ENCODE results near the gene LYSMD2.

LYSMD2 gene

DNA sequence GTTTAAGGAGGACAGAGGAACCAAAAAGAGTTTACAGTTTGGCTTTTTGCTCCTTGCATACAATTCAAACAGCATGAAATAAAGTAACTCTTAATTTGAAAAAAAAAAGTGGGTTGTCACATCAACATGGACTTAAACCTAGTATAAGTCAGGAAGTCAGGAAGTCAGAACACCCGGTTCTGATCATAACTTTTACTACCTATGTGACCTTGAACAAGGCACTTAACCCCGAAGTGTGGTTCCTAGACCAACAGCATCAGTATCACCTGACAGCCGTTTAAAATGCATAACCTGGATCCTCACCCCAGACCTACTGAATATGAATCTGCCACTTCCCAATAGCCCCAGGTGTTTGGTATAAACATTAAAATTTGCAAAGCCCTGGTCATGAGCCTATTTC is 18.7 kb downstream of the LYSMD2 start:
- no peak for DNase-seq

DNA sequence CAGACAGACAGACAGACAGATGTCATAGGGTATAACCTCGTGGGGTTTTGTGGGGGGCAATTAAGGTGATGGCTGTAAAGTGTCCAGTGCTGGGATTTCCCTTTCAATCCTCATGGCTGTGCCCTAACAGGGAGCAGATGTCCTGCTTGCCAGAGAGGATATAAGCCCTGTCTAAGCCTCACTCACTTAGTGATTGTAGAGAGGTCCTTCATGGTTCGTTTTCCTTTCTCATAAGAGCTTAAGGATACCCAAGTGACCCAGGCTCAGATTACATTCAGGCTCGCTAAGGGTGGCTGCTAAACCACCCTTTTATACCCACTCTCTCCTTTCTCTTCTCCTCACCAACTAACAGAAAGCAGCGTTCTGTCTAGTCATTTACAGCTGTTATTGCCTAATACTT is 19.2 kb downstream of the LYSMD2 start:
- no peak for DNase-seq

DNA sequence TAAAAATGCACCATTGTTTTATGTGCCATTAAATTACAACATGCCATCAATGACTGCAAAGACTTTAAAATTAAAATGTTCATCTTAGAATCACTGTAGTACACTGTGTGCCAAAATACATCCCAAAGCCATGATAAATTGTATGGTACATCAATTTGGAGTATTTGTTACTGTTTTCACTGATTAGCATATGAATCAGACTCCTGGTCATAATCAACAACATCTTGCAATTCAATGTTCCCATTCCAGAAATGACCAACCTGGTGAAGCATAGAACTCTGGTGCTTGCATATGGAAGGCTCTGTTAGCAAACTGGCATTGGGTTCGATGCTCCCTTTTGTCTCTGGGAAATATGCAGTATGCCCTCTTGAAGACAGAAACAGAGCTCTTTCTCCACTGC is 22.5 kb downstream of the LYSMD2 start:
- DNase-seq: no peak

DNA sequence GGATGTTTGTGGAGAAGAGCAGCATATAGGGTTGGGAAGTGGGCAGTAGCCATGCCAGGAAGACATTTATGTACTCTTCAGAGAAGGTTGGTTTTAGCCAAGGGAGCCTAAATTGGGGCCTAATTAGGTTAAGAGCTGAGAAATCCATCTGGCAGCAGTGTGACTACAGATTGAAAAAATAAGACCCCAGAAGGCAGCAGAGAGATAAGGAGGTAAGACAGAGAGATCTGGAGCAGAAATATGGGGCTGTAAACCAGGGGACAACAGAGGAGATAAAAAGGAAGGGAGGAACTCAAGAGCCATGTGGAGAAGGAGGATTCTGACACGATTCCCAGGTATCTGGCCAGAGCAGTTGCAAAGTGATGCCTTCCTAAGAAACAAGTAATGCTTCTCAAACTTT is 23.3 kb downstream of the LYSMD2 start:
- no peak for DNase-seq

DNA sequence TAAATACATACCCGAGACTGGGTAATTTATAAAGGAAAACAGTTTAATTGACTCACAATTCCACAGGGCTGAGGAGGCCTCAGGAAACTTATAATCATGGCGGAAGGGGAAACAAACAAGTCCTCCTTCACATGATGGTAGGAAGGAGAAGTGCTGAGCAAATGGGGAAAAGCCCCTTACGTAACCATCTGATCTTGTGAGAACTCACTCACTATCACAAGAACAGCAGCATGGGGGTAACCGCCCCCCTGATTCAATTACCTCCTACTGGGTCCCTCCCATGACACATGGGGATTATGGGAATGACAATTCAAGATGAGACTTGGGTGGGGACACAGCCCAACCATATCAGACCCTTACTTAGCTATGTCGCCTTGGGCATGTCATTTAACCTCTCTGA is 28.4 kb downstream of the LYSMD2 start:
- DNase-seq: no peak

DNA sequence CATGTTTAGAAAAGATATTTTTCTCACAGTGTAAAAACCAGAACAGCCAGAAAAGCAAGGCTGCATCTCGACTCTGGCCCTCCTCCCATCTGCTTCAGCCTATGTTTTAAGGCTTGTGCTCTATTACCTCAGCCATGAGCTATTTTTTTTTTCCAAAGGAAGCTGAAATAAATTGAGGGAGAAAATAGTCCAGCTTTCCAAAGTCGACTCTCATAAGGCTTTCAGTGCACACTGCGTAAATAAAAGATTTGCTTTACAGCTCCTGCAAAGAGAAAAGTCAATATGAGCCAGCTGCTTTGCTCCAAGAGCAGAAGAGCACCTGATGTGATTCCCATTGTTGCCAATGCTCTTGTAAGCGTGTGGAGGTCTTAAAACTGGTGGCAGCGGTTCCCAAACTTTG is 29.4 kb downstream of the LYSMD2 start:
- DNase-seq: no peak

DNA sequence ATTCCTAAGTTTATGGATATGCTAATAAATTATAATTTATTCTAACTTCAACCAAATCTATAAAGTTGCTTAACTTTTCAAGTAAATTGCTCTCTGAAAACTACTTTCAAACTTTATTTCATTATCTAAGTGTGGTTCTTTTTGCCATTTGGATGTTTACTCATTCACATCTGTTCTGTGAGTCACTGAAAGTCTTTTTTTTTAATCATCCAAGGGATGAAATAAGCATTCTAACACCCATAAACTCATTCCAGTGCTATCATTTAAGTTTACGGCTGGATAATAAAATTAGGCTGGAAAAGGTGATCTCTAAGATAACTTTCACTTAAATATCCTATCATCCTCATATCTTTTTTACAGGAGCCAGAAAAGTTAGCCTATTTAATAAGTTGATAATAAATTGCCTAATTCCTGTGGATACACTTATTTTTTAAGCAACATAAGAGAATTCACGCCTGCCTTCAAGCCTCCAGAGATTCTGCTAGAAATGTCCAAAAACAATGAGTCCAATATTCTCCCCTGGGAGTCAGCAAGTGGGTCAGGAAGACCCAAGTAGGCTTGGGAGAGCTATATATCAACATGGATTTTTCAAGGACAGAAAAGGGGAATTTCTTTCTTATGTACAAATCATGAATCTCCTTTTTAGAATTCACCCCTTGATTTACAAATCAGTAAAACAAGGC is 30.4 kb downstream of the LYSMD2 start:
- no peak for DNase-seq

DNA sequence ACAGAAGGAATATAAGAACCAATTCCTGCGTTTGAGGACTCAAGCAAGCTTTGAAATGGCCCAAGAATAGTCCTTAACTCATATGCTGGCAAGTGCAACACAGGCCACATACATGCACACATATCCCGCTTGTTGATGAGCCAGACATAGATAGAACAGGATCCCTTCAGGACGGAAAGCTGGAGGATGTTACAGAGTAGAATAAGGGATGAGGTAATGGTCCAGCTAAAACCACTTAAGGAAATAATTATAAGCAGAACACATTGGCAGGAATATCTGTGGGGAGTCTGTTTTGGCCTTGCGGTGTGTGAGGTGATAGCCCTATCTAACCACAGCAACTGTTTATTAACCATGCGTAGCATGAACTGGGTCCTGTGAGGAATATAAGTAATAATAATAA is 31.2 kb downstream of the LYSMD2 start:
- DNase-seq: no peak

DNA sequence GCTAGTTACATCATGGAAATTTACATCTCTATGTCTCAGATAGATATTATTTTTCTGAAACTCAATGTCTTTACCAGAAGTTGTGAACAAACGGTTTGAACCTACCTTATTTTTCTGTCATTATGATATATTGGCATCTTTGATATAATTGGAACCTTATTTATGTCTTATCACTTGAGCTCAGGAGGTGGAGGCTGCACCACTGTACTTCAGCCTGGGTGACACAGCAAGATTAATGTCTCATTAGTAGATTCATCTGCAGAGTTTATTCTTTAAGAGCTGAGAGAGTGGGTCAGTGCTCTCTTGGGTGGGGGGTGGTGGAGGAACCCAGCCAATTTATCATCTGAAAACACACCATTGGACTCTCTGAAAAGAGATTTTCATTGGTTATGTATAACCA is 34.7 kb downstream of the LYSMD2 start:
- DNase-seq: no peak

DNA sequence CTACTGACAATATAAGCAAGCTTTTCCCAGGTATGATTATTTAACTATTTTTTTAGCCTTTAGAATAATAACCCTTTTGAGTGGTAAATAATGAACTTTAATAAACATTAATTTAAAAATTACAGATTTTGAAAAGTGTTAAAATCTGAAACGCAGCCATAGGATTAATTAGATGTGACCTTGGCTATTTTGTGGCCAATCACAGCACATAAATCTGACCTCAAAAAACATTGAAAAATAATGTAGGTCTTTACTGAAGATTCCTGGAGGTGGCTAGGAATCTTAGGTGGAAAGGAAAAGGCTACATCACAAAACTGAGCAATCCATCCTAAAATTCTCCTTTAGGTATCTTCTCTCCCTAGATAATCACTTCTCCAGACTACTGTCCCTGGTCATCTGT is 38.1 kb downstream of the LYSMD2 start:
- DNase-seq: no peak

DNA sequence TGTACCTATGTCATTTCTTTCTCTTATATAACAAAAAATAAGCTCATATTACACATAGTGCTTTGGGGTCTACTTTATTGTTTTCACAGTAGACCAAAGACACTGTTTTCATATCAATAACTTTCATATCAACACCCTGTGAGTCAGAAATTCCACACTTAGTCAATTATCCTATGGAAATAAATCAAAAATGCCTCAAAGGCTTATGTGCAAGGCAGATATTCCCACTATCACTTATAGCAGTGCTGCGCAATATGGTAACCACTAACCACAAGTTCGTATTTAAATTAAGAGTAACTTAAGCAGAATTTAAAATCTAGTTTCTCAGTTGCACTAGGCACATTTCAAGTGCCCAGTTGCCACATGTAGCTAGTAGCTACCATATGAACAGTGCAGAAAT is 40.3 kb downstream of the LYSMD2 start:
- DNase-seq: no peak

DNA sequence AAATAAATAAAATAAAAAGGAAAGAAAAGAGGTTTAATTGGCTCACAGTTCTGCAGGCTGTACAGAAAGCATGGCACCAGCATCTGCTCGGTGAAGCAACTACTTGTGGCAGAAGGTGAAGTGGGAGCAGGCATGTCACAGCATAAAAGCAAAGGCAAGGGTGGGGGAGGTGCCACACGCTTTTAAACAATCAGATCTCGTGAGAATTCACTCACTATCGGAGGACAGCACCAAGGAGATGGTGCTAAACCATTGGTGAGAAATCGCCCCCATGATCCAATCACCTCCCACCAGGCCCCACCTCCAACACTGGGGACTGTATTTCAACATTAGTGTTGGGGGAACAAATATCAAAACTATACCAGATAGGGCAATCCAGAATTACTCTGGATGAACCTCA is 40.9 kb downstream of the LYSMD2 start:
- DNase-seq: no peak

DNA sequence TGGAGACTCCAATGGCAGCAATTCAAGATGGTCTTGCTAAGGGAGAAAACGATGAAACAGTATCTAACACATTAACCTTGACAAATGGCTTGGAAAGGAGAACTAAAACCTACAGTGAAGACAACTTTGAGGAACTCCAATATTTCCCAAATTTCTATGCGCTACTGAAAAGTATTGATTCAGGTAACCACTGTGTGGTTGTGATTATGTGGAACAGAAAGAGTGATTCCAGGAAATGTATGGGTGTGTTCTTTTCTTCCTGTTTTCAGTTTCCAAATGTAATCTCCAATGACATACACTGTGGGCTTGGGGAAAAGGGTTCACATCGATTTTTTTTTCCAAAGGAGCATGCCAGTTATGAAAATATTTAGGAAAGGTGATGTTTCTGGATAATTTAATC is 45.3 kb downstream of the LYSMD2 start:
- no peak for DNase-seq

DNA sequence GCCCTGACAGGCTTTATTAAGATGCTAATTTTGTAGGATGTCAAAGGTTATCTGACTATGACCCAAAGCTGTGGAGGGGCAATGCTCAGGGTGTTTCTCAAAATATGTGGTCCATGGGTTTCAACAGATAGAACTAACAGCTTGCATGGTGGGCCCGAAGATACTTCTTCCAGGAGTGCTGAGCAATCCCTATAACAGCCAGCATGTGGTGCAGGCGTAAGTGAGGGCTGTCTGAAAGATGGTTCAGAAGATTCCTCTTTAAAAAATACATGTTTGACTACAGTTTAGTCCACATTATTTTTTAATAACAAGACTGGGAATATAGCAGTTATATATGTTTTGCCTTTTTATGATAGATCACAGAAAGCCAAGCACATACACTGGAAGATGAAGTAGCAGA is 48.6 kb downstream of the LYSMD2 start:
- DNase-seq: no peak

DNA sequence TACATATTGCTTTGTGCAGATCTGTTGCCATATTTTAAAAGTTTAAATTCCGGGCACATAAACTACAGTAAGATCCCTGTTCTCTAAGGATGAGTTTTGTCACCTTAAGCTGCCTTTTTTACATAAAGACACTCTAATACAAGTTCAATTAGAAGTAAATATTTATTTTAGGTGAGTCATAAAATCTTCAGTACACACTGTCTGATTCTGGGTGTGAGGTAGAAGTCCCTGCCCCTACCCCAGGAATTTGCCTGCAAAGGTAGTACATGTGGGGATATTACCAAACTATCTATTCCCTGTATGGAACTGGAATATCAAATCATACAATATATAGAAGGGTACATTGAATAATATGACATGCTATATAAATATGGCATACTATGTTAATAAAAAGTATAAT is 49.9 kb downstream of the LYSMD2 start:
- no peak for DNase-seq

DNA sequence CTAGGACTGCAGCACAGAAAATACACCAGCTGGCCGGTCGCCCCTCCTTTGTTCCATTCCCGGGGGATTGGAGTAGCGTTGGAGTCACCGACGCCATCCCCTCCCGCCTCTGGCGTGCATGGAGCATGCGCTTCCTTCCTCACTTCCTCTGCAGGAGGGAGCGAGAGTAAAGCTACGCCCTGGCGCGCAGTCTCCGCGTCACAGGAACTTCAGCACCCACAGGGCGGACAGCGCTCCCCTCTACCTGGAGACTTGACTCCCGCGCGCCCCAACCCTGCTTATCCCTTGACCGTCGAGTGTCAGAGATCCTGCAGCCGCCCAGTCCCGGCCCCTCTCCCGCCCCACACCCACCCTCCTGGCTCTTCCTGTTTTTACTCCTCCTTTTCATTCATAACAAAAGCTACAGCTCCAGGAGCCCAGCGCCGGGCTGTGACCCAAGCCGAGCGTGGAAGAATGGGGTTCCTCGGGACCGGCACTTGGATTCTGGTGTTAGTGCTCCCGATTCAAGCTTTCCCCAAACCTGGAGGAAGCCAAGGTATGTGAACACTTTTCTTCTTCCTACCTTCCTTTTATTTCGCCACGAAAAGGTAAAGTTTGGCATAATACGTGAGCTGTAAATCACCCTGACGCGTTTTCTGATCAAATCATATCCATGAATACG is 56.0 kb downstream of the LYSMD2 start, which contains the start of gene SCG3:
Gene SCG3, plus strand, starts transcription at position 201 of the 661 bp plus-strand sequence. Its CDS starts 253 bp downstream, at position 454.
- DNase-seq: no peak

DNA sequence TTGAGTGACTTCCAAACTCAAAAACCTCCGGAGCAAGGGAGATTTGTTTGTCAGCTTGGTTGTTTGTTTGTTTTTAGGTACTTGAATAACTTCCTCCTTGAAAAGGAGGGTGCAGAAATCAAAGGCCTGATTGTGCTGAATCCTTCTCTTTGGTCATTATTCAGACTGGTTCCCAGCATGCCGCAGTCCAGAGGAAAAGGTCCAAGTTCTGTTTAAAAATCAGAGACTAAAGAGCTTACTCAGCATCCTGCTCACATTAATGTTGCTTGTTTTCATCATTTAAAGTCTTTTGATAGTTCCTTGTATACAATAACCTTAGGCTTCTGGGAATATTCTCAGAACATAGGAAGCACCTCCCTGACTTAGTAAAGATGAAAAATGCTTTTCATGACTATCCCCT is 57.1 kb downstream of the LYSMD2 start:
- no peak for DNase-seq

DNA sequence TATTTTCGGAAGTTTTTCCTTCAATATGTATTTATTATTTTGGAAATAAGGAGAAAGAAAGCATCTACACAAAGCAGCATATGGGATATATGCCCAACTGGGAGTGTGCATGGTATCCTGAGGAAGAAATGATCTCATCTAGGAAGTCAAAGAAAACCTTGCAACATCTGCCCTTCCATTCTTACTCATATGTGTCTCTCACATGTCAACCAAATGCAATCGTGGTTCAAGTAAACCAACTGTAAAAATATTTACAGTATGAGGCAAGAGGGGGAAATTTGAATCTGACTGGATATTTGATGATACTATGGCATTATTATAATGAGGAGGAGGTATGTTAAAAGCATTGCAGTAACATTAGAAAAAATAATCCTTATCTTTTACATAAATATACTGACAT is 59.4 kb downstream of the LYSMD2 start:
- DNase-seq: no peak

DNA sequence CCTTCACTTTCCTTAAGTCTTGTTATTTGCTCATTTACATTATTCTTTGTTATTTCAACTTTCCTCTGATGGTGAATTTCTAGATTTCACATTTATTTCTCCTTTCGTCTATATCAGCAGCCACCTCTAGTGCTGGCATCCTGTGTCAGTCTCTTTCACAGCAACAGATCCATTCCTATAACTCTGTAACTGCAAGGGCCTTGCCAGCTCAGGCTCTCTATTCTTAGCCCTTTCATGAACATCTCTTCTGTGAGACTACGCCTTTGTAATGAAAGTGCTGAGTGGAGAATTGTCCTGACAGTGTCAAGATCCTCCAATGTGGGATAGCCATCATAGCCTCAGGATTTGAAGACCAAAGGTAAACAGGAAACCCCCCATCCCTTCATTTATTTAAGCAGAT is 60.0 kb downstream of the LYSMD2 start:
- no peak for DNase-seq

DNA sequence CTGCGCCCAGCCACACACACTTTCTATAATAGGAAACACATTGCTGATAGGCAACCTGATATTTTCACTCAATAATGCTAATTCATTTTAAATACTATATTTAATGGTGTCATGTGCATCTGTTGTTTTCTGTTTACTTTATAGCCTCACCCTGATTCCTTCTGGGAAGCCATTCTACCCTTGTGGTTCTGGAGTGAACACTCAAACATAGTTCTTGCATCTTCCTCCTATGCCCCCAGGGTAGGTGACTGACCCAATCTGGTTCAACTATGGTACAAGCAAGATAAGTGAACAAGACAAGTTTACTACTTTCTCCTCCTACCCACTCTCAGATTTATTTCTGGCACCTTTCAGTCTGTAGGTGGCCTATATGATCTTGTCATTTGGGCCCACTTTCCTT is 60.4 kb downstream of the LYSMD2 start:
- no peak for DNase-seq

DNA sequence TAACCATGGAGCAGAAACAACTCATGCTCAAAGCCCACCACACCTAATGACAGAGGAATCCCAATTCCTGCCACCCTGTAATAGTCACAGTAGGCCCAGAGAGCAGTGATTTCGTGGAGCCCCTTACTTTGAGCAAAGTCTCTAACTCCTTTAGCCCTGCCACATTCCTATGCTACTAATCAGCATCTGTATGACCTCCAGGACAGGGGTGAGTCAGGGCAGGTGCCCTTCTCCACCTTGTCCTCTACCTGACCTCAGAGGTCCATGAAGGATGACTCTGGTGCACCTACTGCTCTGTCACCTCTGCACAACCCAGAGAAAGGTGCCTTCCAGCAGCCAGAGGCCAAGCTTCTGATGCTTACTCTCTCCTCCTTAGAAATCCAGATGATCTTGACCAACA is 62.2 kb downstream of the LYSMD2 start:
- no peak for DNase-seq

Data from T1000 (cell line).